Measurements from ENCODE around the gene COL9A1. TPM values are rescaled to one million over a fixed set of nuclear protein-coding genes. Genes with fewer than 3 reads are reported as not detected.

Gene COL9A1
- total and polyA plus RNA-seq, 2 of the 4 experiments (the other 2 are of a cell fraction) = not detected

DNA sequence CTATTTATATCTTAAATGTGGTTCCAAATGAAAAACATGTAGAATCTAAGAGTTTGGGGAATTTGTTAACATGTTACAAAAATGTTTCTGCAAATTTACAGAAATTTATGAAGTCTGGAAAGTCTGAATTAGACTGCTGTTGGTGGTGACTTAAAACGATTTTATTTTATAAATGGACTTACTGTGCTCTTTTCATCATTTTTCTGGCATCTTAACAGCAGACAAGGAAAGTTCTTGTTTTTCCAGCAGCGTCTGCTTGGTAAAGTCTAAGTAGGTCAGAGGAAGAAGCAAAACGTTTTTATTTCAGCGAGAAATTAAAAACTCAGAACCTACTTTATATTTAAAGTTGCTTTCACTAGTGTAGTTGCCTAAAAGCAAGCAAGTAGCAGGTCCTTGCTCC is 48.6 kb upstream of the COL9A1 start:
- Histone ChIP-seq H2BK15ac (ENCODE audit: low read depth, low read length) (no peak overlapping the region), H3K56ac (ENCODE audit: extremely low read depth, insufficient read depth, low read length) (no peak overlapping the region)
- WGBS, 2 experiments (ENCODE audit: extremely low coverage in 2 of 2, insufficient read length in 1 of 2) = no CpG with 5 or more reads among the region's 4 CpGs

More for the DNA sequence above, 48.6 kb upstream of the COL9A1 start:
- no peak overlapping the region for H3K9ac ChIP-seq (ENCODE audit: low read depth, low read length)
- no peak overlapping the region for H3K23ac ChIP-seq (ENCODE audit: low read depth, low read length)
- H4K91ac ChIP-seq (ENCODE audit: insufficient read depth, low read depth, low read length) = no peak overlapping the region
- peaks cover 10% of the 10 kb centered on the region for H3K27me3 ChIP-seq (ENCODE audit: control insufficient read depth, insufficient read depth, low read length)
- no peaks in the 10 kb centered on the region for H3K36me3 ChIP-seq (ENCODE audit: control insufficient read depth, insufficient read depth, low read length)
- H2AK5ac ChIP-seq (ENCODE audit: low read depth, low read length) = no peak overlapping the region
- no peak overlapping the region for H3K14ac ChIP-seq (replicated peaks; ENCODE audit: low read depth, low read length)
- intact Hi-C loops (cut with micrococcal nuclease) = no loop called here
- H2BK20ac ChIP-seq (ENCODE audit: low read depth, low read length) = no peak overlapping the region
- no peak overlapping the region for H2BK120ac ChIP-seq (ENCODE audit: low read depth, low read length)
- no peaks in the 10 kb centered on the region for H3K4me1 ChIP-seq (ENCODE audit: control insufficient read depth, insufficient read depth, low read length)
- no peak overlapping the region for H3K27ac ChIP-seq (ENCODE audit: insufficient read depth, low read length)
- DNase-seq = no peak
- no peak overlapping the region for H2AK9ac ChIP-seq (replicated peaks; ENCODE audit: low read depth, low read length, poor library complexity)
- no peak overlapping the region for H2BK5ac ChIP-seq (ENCODE audit: low read depth, low read length, poor library complexity, severe bottlenecking)
- H4K8ac ChIP-seq (ENCODE audit: low read depth in 2 of 2, low read length in 2 of 2) = no peak overlapping the region
- no TSS peak for BruUV-seq (replicated peaks)
- H4K20me1 ChIP-seq (ENCODE audit: insufficient read depth, low read length) = no peaks in the 10 kb centered on the region
- no peaks in the 10 kb centered on the region for H3K9me3 ChIP-seq (ENCODE audit: control insufficient read depth, insufficient read depth, low read length)
- CTCF ChIA-PET = no interaction called here
- no peak overlapping the region for H4K5ac ChIP-seq (ENCODE audit: low read depth, low read length)
- no peak for ATAC-seq (ENCODE audit: low read depth)
- H3K18ac ChIP-seq (ENCODE audit: low read depth, low read length) = no peak overlapping the region
- H3K4me2 ChIP-seq (ENCODE audit: low read depth, low read length) = no peak overlapping the region
- POLR2A ChIA-PET (ENCODE audit: unreplicated experiment) = no interaction called here
- no peak overlapping the region for H2AFZ ChIP-seq (replicated peaks; ENCODE audit: low read length, poor library complexity)
- H3K4ac ChIP-seq (ENCODE audit: low read depth, low read length) = no peak overlapping the region
- no peak for TF ChIP-seq POLR2A (IDR thresholded peaks at IDR 0.05; ENCODE audit: low read depth, low read length)
- TF ChIP-seq USF2 (IDR thresholded peaks at IDR 0.05; ENCODE audit: low read depth, low read length) = no peak
- no peak for TF ChIP-seq SMC3 (IDR thresholded peaks at IDR 0.05; ENCODE audit: low read depth, low read length)
- no peak for TF ChIP-seq MAZ (IDR thresholded peaks at IDR 0.05; ENCODE audit: borderline replicate concordance, low read depth, low read length)
- no peak for TF ChIP-seq MAFK (IDR thresholded peaks at IDR 0.05; ENCODE audit: low read depth, low read length)
- no peak for TF ChIP-seq RCOR1 (IDR thresholded peaks at IDR 0.05; ENCODE audit: insufficient replicate concordance, low read length)
- TF ChIP-seq FOS (IDR thresholded peaks at IDR 0.05; ENCODE audit: low read depth, low read length) = no peak
- TF ChIP-seq MXI1 (IDR thresholded peaks at IDR 0.05; ENCODE audit: borderline replicate concordance, low read depth, low read length) = no peak
- TF ChIP-seq, protein P1, sequence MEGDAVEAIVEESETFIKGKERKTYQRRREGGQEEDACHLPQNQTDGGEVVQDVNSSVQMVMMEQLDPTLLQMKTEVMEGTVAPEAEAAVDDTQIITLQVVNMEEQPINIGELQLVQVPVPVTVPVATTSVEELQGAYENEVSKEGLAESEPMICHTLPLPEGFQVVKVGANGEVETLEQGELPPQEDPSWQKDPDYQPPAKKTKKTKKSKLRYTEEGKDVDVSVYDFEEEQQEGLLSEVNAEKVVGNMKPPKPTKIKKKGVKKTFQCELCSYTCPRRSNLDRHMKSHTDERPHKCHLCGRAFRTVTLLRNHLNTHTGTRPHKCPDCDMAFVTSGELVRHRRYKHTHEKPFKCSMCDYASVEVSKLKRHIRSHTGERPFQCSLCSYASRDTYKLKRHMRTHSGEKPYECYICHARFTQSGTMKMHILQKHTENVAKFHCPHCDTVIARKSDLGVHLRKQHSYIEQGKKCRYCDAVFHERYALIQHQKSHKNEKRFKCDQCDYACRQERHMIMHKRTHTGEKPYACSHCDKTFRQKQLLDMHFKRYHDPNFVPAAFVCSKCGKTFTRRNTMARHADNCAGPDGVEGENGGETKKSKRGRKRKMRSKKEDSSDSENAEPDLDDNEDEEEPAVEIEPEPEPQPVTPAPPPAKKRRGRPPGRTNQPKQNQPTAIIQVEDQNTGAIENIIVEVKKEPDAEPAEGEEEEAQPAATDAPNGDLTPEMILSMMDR (conservative IDR thresholded peaks at IDR 0.05; ENCODE audit: low read depth, low read length) = no peak
- TF ChIP-seq, protein P2, sequence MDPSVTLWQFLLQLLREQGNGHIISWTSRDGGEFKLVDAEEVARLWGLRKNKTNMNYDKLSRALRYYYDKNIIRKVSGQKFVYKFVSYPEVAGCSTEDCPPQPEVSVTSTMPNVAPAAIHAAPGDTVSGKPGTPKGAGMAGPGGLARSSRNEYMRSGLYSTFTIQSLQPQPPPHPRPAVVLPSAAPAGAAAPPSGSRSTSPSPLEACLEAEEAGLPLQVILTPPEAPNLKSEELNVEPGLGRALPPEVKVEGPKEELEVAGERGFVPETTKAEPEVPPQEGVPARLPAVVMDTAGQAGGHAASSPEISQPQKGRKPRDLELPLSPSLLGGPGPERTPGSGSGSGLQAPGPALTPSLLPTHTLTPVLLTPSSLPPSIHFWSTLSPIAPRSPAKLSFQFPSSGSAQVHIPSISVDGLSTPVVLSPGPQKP (IDR thresholded peaks at IDR 0.05; ENCODE audit: borderline replicate concordance, low read depth, low read length) = no peak
- TF ChIP-seq CHD1 (IDR thresholded peaks at IDR 0.05; ENCODE audit: low read depth, low read length) = no peak
- TF ChIP-seq RAD21 (IDR thresholded peaks at IDR 0.05; ENCODE audit: low read length) = no peak
- TF ChIP-seq RFX5 (IDR thresholded peaks at IDR 0.05; ENCODE audit: low read depth, low read length) = no peak
- TF ChIP-seq NFE2L2 (IDR thresholded peaks at IDR 0.05; ENCODE audit: low read depth, low read length) = no peak
- TF ChIP-seq BHLHE40 (IDR thresholded peaks at IDR 0.05; ENCODE audit: low read depth, low read length) = no peak
- in situ Hi-C loops (cut with MboI; ENCODE audit: low sequenced_read_pairs) = loop anchor here (25.0 kb wide), 1 partner anchor 661 kb away; no protein-coding TSS in a partner anchor
- H3K9me1 ChIP-seq (ENCODE audit: insufficient read depth, low read length) = no peaks in the 10 kb centered on the region
- no peak overlapping the region for H3K4me3 ChIP-seq (ENCODE audit: insufficient read depth, low read depth, low read length)
- dilution Hi-C loops (cut with HindIII; ENCODE audit: low sequenced_read_pairs, unreplicated experiment) = no loop called here
- no peaks in the 10 kb centered on the region for H3K79me1 ChIP-seq (ENCODE audit: low read depth in 1 of 2, low read length in 2 of 2)
